Fibroblast of upper back skin (primary cell): Measurements from ENCODE around the gene ACSS1.
A peak's percentile ranks its signal among the peaks of the same experiment; 100 is the strongest.

ENCODE experiments used
- DNase-seq: peaks from one replicate; pipeline ENCODE4 v3.0.0-alpha.2; 2013

Gene ACSS1

DNA sequence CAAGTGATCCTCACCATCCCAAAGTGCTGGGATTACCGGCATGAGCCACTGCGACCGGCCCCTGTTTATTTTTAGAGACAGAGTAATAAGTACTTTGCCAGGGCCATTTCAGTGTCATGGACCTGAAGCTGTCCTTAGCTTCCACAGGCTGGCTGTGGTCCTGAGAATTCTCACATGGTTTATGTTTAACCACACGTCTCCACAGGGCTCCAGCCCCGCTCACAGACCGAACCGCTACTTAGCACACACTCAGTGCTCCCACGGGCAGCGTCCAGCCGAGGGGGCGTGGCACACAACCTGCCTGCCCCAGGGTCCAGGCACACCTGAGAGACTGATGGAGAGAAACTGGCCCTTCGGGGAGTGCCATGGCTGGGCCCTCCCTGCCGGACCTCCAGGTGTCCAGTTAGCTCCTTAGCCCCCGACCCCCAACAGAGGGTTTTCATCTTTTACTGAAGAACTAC lies 11.7 kb downstream of the ACSS1 start:
- no peak for DNase-seq

DNA sequence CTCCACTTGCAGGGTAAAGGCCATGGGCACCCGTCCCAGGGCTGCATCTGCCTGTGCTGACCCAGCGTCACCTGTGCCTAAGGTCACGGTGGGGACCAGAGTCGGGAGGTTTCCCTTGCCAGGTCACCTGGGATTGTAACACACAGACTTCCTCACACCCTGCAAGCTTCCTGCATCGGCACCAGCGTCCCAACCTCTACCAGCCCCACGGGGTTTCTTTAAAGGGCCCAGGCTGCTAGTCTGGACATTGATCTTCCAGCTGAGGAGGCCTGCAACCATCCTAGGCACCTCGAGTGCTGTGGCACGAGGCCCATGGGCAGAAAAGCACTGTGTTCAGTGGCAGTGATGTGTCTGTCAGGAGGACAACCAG lies 12.6 kb downstream of the ACSS1 start:
- DNase-seq: no peak

DNA sequence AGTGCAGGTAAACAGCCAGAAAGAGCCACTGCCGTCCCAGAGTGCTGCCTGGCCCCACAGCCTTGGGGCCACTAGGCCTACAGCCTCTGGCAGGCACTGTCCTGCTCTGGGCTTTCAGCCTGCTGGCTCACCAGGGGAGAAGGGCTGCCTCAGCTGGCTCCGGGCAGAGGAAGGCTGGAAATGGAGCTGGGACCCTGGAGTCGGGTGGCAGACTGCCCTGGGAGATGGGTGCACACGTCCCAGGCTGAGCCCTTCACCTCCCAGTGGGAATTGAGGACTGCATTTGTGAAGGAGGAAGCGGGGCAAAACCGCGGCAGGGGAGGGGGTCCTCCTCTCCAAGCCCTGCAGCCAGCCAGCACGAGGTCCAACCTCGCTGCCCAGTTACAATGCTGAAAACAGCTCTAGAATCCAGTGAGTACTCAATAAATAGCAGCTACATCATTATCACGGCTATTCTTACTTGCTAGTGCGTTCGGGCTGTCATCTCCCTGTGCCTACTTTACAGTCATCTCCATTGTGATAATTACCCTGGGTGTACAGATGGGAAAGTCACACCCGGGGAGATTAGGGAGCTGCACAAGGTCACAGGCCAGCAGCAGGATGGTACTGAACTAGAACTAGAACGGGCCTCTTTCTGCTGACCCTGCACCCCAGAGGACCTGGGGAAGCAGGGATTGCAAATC lies 13.1 kb downstream of the ACSS1 start:
- DNase-seq: no peak

DNA sequence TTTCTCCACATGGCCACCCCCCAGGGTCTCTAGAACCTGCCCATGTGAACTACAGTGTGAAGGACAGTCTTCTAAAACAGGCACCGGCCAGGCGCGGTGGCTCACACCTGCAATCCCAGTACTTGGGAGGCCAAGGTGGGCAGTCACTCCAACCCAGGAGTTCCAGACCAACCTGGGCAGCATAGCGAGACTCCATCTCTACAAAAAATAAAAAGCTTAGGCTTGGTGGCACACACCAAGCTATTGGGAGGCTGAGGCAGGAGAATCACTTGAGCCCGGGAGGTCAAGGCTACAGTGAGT lies 13.7 kb downstream of the ACSS1 start:
- DNase-seq: no peak

DNA sequence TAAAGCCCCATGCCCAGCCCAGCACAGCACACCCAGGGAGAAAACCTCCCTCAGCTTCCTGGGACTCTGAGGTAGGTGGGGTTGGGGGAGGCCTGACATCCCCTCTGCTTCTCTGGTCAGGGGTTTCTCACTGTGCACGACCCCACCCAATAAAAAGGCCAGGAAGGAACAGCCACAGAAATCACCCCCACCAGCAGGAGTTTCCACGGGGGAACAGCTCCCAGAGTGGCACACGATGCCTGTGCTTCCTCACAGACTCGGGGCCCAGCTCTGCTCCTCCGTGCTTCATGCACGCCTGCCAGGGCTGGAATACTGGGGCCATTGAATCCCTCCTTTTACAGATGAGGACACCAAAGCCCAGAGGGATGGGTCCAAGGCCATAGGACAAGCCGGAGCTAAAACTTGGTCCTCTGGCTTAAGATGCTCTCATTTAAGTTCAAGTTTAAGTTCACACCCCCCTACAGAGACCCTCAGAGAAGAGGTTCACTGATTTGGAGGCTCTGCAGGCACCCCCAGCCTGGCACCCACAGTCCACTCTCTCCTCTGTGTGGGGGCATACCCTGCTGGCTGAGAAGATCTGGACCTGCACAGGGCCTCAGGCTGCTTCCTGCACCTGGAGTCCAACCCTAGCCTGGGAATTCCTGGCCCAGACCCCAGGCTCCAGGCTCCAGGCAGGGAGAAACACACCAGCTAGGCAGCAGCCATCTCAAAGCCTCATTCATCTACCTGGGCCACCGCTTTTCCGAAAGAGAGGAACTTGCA lies 14.3 kb downstream of the ACSS1 start:
- no peak for DNase-seq

DNA sequence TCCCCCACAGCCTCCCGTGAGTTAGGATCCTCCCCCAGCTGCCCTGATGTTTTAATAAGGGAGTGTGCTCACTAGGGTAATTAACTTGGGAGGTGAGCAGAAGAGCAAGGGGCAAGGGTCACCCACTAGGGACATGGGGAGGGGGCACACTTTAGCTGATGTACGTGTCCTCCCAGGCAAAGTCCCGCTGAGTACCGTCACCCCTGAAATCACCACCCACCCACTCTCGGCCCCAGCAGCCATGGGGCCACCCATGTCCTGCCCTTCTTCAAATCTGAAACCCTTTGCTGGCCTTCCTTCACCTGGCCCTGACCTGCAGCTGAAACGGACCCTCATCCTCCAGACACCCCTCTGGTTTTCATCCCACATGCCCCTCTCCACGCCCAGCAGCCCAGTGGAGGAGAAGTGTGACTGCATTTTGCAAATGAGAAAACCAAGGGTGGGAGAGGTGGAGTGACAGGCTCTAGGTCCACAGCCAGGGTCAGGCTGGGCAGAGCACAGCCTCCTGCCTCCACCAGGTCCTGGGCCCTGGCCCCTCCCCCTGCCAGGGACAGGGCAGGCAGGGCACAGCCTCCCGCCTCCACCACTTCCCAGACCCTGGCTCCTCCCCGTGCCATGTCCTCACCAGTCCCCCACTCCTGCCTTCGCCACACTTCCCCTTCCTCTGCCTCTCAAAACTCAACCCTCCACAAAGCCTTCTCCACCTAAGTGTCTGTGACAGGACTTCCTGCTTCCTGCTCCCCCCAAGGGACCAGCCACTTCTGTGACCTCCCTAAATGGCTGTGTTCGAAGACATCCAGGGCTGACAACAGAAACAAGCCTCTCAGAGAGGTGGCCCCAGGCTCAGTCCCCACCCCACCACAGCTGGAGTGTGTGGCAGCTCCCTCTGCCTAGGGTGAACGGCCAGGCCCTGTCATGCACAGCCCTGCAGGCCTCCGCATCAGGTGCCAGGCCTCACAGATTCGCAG lies 15.1 kb downstream of the ACSS1 start:
- no peak for DNase-seq

DNA sequence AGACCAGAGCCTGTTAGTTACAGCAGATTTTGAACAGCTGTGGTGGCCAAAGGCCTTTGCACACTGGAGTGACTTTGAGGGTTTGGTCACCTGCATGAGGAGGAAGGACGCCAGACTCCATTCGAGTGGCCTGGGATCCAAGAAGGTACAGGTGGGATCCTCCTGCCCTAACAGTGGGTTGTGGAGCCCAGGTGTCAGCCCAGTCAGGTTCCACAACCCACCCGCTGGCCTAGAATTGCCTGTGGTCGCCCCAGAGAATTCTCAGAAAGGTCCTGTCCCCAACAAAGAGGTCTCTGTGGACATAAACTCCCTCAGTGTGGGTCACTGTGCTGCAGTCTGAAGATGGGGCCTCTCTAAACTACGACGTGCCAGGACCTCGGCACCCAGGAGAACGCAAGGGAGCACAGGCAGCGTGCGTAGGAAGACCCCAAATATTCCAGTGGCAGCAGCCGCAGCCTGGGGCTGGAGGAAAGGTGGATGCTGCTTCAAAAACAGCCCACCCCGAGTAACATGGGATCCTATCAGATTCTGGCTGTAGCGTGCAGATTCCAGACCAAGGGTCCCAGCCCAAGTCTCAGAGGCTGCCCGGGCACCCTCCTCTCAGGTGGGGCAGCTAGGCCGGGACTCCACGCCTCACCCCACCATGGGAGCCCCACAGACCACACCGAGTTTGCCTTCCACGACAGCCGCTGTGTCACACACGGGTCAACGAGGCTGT lies 16.0 kb downstream of the ACSS1 start:
- DNase-seq: no peak

DNA sequence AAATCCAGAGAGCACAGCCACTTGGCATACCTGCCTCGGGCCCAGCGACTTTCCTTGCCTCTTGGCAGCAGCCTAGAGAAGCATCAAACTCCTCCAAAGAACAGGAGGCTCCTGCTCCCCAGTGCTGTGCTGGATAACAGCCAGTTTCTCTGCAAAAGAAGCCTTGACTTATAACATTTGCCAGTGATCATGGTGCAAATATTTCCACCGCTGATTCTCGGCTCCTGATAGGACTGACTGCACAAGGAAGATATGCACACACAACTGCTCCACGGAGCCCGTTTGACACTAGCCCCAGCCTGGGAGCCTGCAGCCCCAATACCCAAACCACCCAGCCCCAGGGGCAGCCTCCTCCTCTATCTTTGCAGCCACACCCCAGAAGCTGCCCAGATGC lies 17.5 kb downstream of the ACSS1 start:
- DNase-seq: peak; percentile 63

DNA sequence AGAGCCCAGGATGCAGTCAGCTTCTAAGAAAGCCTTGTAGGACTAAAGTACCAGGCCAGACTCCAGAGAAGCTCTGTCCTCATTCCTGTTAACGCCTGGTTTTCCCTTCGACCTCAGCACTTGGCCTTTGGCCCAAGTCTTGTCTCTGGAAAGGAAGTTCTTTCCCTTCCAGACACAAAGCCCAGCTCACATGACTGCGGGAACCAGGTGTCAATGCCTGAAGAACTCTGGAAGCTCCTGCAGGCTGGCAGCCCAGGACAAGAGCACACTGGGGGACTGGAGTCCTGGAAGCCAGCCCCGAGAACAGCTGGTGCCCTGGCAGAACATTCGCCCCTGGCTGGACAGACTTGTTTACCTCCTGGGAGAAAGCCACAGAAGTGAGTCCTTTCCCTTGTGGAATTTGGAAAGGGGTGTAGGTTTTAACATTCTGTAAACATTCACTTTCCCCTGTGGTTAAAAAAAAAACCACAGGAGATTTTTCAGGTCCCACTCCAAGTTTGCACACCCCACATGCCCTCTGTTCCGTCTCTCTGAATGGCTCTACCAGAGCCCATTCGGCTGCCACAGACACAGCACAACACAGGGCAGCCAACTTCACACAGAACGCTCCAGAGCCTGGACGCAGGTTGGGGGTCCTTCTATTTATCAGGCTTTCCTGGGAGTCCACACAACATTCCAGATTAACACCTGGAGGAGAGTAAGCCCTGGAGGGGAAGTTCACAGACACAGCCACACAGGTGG lies 18.1 kb downstream of the ACSS1 start:
- DNase-seq: peak; percentile 58

DNA sequence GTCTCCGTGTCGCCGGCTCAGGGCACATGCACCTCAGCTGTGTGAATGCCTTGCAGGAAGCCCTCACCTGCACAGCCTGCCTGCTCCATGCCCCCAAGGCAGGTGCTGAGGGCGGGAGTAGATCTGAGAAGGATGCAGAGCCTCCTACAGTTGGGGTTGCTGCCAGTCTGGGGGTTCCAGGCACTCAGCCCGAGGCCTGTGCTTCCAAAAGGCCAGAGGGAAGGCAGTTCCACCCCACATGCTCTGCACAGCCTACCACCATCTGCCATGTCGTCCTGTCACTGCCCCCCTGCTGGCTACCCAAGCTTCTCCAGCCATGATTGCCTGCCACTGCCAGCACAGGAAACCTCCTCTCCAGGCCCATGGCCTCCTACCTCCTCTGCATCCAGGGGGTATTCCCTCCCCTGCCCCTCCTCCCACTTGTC lies 19.3 kb downstream of the ACSS1 start:
- DNase-seq: no peak

DNA sequence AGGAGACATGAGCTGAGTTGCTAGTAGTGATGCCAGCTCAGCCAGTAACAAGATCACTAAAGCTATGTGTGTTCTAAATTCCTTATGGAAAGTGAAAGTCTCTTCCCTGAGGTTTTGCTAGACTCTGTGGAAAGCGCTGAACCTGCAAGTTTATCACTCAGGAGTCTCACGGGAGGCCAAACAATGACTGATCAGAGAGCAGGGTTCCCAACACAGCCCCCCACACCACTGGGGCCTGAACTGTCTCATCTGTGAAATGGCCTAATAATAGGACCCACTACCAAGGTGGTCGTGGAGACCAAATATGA lies 19.9 kb downstream of the ACSS1 start:
- no peak for DNase-seq

DNA sequence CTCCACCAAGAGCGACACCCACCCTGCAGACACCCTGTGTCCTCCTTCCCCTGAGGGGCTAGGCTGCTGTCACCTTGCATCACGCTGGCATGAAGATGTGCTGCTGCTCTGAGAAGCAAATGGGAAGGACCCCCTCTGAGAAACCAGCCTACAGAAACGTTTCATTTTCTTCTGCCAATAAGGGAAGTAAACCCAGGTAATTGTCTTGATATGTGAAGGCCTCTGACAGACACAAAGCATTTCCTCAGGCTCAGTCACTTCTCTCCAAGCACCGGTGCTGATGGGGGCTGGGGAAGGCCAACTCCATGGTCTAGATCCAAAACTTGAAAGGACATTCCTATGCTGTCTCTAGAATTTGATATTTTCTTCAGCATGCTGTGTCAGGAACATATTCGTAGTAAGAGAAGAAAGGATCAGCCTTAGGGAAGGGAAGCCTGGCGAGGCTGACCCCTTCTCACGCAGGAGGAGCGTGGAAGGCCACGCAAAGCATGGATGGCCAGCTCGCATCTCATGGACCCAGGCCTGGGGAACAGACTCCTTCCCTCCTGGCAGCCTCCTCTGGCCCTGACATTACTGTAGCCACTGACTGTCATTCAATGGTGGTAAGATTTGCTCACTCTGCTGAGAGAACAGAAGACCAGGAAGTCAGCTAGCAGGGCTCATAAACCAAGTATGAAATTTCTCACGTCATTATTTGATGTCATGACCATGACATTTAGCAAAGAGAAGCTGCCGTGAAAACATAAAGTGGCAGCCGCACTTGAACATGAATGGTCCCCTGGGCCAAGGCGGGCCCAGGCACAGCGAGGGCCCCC lies 20.4 kb downstream of the ACSS1 start:
- no peak for DNase-seq

DNA sequence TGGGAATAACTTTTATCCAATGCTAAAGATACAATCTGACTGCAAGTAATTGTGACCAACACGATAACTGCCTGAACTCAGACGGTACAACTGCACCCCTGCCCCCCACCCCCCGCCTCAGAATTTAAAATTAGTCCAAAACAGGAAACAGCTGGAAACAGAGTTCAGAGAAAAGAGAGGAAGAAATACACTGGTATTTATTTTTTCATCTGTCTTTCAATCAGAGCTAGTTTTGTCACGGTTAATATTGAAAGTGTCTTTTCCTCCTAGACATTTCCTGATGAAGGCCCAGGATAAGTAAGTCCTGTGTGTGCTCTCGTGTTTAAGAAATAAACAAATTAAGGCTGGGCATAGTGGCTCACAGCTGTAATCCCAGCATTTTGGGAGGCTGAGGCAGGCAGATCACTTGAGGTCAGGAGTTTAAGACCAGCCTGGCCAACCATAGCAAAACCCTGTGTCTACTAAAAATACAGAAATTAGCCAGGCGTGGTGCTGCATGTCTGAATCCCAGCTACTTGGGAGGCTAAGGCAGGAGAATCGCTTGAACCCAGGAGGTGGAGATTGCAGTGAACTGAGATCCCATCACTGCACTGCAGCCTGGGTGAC lies 21.5 kb downstream of the ACSS1 start:
- DNase-seq: no peak

DNA sequence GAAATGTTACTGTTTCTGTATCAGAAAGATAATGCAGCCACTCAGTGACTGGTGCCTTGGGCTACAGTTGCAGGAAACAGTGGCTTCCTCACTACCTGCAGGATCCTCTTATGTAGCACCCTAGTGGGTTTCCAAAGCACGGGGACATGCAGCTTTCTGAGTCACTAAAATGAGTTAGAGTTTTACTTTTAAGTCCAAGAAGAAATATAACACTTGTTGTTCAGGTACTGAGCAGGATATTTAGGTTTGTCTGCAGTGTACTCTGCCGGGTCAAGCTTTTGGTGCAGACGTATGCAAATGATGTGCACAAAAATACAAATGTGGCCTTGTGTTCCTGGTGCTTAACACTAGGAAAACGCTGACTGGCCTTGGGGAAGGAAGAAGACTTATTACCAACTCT lies 22.0 kb downstream of the ACSS1 start:
- no peak for DNase-seq

DNA sequence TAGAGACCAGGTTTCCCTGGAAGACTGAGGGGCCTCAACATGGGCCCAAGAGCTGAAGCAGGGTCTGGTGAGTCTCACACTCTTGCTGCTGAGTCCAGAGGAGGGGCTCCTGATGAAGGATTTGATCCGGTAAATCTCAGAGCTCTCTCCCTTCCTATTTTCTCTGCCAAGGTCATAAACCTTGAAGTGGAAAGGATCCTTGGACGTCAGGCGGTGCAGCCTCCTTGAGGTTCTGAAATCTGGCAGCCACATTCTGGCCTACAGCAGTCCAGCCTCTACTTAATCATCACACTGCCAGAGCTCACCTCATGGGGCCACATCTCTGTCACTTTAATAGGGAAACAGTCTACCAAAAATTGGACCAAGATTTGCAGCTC lies 24.0 kb downstream of the ACSS1 start:
- no peak for DNase-seq

DNA sequence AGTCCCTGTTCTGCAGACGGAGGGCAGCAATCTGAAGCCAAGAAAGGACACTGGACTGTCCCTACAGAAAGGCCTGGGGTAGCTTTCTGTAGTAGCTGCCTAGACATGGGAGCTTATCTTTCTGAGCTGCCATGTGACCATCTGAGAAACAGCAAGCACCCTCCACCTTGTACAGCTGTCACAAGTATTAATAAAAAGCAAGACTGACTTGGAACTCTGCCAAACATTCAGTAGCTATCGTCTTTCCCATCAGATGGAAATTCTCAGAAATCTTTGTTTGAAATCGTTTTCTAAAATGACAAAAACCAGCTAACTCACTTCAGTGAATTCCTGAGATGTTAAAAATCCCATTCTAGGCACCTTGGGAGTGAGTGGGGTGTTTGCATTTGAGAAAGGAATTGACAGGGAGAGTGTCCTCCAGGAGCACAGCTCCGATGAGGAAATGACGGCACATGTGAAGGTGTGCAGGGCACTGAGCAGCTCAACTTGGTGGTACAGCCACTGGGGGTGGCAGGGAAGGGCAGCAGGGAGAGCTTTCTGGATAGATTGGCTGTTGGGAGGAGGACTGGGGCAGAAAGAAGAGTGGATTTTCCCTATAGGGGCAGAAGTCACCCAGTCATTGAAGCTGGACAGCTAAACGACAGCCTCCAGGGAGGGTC lies 24.5 kb downstream of the ACSS1 start:
- DNase-seq: no peak

DNA sequence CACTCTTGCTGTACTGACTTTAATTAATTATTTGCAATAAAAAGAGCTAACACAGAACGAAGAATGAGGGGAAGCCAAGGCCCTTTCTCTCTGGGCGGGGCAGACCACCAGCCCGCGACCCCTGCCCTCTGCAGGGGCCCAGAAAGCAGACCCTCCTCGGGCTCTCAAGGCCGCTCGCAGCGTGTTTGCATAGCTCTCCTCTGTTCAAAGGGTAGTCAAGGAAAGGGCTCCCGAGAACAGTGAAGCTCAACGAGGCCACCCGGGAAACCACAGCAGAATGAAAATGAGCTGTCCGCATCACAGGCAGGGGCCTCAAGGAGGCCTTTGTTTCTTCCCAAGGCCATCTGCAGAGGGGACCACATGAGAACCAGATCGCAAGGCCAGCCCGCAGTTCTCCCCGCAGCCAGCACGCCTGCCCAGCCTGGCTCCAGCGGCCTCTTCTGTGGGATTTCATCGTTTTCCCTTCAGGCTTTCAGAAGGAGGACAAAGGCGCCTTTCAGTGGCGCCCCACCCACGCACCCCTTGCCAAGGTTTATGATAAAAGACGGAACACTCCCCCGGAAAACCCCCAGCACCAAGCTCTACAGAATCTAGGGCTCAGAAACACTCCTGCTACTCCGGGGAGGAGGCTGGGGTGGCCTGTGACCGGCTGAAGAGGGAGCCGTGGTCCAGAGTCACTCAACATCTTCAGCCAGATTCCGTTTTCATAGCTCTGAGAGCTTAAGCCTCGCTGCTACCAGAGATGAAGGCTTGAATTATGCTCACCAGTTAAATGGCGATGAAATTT lies 25.3 kb downstream of the ACSS1 start:
- no peak for DNase-seq

DNA sequence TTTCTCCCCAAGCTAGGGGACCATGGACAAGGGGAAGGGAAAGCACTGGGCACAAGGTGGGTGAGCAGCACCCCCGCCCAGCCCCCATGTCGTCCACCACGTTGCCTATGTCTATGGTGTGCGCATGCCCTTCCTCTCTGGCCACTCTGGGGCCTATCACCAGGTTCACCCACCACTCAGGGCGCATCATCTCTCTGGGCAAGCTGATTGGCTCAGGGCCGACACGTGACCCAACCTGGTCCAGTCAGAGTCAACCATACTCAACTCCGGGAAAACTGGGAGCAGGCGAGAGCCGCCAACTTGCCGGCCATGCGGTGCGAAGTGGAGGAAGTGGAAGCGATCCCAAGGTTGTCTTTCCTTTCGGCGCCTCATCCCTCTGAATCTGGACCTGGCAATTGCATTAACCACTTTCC lies 25.9 kb downstream of the ACSS1 start:
- DNase-seq: no peak

DNA sequence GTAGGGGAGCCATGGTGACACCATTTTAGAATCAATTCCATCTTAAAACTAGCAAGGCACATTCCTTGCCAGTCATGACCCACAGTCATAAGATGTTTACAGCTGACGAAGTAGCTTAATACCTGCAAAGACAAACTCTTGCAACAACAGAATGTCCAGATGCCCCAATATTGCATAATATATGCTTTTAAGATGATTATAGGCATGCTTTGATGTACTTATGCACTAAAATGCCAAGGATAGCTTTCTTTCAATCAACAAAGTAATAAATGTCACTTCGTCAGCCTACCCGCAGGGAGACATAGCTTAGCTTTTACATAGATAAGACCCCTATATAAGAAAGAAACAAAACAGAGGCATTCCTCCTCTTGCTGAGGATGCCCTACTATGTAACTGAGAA lies 26.7 kb downstream of the ACSS1 start:
- no peak for DNase-seq
